ENCODE results near the gene CACNA2D1.

CACNA2D1 gene

DNA sequence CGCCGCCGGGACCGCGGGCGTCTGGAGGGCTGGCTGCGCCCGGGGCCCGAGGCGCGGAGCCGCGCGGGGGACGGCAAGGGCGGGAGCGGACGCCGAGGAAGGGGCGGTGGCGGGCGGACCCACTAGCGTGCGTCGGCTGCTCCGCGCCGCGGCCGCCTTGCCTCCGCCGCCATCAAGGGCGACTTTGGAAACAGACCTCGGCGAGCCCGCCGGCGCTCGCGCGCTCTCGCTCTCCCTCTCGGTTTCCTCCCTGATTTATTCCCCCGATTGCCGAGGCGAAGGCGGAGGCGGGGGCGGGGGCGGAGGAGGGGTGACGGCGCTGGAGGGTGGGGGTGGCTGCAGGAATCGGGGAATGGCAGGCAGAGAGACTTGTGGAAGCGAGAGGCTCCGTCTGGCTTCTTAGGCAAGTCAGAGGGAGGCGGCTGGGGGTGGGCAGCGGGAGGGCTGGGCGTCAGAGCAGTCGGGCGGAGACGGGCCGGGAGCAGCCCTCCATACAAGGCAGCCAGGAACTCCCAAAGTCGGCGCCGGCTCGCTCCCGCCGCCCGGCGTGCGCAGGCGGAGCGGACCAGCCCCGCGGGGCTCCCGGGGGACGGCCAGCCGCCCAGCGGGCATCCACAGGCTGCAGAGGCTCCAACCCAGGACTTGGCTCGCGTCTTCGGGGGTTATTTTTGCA lies at the start of gene CACNA2D1:
Gene CACNA2D1, minus strand, starts transcription at position 231 of the 673 bp plus-strand sequence.
- no peak for DNase-seq

DNA sequence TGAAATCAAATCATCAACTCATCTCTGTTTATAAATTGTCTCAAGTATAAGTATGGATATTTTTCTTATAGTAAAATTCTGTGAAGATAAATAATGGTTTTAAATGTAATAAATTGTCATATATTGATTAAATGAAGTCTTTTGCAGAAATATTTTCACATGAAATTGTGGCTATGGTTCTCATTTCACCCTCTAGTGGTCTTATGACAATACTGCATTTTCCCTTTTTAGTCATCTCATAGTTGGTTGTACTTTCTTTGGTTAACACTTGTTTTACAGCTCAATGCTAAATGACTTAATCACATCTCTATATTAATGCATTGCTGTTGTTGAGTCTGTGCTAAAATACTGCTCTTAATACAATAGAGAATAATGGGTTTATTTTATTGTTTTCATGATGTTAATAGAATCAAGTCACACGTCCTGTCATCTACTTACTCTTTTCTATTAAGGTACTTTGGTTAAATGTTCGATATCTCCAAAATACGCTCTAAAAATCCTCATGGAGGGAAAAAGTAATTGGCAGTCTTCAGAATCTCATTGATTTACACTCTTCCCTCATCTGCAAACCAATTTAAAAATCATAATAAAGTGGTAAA lies 38.0 kb upstream of the CACNA2D1 start:
- DNase-seq = no peak

DNA sequence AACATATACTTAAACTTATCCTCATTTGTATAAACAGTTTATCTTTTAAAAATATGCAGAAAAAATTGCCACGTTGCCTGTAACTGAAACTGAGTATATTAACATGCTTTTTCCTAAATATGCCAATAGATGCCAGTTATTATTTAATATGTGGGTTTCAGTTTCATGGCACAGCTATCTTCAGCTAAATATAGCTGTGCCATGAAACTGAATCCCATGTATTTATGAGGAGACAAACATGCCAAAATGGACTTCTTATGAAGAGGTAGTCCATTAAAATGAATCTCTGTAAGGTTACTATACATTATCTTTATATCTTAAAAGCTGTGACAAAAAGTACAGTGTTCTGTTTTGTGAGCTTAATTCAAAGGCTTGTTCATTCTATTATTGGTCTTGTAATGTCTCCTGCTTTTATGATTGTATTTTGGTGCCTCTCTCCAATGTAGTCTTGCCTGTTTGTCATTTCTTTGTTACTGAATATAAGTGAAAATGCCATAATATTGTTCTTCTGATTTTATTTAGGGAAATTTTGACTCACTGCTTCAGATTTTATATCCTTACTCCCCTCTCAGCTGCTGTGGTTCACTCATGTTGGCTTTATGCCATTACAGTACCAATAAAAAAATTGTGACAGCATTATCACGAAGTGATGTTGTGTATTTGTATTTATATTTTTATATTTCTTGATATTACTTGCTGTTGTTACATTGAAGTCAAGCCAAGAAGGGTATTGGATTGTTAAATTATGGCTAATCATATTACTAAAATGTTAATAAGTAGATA lies 34.3 kb upstream of the CACNA2D1 start:
- no peak for DNase-seq

DNA sequence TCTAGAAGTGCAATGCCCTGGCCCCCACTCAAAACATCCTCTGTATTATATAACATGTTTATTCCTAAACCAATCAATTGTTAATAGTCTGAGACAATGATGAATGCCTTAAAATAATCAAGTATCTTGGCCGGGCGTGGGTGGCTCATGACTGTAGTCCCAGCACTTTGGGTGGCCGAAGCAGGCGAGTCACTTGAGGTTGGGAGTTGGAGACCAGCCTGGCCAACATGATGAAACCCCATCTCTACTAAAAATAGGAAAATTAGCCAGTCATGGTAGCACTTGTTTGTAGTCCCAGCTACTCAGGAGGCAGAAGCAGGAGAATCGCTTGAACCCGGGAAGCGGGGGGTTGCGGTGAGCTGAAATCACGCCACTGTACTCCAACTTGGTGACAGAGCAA lies 29.4 kb upstream of the CACNA2D1 start:
- no peak for DNase-seq

DNA sequence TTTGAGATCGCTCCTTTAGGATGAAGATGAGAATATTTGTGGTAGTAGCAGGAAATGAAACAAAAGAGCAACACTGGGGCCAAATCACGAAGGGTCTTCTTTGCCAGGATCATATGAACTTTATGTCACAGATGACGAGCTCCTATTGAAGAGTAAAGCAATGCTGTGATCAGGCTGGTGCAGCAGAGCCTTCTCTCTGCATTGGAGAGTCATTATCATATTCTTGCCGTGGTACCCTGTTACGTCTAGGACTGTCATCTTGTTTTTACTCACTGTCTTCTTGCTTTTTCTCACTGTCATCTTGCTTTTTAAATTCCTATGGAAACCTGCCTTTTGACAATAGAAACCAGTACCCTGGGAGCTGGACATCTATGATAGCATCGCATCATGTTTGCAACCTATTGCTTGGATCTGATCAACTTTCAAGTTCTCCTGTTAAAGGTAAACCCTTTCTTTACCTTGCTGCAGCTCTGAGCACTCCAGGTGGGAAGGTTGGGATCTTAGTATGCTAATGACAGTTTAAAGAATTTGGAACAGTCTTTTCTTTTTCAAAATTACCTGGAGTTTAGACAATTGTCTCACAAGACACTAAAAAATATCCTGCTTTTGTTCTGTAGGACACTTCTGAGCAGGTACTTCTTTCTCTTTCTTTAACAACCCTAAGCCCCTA lies 27.9 kb upstream of the CACNA2D1 start:
- no peak for DNase-seq

DNA sequence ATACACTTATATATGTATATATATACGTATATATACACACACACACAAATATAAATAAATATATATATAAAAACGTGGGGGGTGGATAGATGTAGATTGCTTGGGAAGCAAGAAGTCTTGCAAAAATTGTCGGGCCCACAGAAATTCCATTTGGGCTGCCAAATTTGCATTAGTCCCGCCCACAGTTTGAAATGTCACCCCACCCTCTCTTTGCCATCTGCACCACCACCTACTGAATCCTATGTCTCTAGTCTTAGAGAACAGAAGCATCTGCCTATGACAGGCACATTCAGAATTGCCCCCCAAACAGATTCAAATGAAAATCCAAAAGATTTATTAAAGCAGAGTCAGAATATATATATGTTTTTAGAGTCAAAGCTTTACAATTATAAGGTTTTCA lies 25.6 kb upstream of the CACNA2D1 start:
- no peak for DNase-seq

DNA sequence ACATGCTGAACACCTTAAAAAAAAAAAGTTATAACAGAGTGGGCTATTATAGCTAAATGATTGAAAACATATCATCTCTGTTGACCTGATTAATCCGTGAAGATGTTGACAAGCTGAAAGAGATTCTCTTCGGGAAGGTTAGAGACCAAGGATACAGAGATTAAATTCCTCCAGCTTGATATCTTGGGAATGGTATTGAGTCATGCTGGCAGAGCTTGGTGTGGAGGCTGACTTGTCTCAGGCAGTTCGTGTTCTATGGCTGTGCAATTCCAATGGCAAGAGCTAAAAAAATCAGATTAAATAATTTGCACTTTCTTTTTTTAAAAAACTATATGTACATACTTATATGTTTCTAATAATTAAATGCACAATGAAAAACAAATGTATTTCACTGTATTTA lies 24.9 kb upstream of the CACNA2D1 start:
- DNase-seq = no peak

DNA sequence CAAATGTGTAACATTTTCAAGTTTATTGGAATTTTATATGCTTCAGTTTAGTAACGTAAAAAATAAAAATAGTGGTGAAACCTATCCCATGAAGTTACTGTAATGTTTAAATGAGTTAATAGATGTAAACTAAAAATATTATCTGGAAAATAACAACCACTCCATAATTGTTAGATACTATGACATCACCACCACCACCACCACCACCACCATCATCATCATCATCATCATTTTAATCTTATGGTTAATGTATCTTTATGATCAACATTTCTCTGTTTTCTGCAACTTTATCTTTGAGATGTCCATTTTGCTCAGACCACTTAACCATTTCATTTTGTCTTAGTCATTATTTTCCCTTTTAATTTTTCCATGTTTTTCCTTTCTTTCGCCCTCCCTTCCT lies 23.4 kb upstream of the CACNA2D1 start:
- no peak for DNase-seq

DNA sequence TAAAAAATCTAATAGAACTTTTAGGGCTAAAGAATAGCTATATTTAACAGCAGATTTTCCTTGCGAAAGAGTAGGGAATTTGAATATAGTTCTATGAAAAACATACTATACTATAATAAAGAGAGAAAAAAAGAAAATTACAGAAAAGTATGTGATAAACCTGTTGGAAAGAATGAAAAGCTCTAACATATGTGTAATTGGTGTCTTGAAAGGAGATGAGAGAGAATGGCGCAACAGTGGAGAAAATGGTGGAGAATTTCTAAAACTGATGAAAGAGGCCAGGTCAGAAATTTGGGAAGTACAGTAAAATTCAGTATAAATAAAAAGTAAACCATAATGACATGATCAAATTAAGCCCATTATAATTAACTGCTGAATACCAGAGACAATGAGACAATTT lies 20.8 kb upstream of the CACNA2D1 start:
- no peak for DNase-seq

DNA sequence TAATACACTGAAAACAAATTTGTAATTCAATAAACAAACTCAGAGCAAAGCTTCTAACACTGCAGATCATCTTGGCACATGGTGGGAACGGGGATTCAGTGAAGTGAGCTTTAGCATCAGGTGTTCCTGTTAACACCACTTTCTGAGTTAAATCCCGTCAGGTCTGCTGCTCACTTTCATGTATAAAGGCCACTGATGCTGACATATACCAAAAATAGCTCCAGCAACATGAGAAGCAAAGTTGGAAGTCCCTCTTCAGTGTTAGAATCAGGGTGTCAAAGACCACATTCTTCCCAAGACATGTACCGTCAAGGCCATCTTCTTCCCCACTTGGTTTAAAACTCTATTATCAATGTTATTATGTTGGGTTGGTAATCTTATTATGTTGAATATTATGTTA lies 11.7 kb upstream of the CACNA2D1 start:
- DNase-seq = no peak

DNA sequence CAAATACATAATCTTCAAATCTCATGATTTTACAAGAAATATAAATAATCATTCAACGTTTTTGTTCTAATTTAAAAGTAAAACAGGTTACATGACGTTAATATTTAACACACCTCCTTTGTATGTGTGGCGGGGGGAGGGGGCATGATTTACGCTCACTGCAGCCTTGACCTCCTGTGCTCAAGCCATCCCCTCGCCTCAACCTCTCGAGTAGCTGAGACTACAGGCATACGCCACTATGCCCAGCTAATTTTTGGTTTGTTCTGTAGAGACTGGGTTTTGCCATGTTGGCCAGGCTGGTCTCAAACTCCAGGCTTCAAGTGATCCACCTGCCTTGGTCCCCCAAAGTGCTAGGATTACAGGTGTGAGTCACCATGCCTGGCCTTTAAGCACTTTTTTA lies 7.2 kb upstream of the CACNA2D1 start:
- DNase-seq = no peak

DNA sequence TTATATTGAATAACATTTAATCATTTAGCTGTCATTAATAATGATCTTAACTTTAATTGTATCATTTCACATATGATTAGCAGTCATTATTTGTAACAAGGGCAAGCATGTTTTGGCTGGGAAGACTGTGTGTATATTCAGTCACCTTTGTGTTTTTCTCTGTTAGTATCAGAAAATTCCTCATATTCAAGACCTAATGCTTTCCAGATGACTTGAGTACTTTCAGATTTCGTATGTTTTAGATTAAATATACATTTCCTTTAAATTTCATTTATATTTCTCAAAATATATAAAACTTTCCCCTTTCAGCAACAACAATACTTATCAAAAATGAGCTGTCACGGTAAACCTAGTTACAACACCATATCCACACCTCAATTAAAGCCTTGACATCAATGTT lies 6.3 kb upstream of the CACNA2D1 start:
- no peak for DNase-seq

DNA sequence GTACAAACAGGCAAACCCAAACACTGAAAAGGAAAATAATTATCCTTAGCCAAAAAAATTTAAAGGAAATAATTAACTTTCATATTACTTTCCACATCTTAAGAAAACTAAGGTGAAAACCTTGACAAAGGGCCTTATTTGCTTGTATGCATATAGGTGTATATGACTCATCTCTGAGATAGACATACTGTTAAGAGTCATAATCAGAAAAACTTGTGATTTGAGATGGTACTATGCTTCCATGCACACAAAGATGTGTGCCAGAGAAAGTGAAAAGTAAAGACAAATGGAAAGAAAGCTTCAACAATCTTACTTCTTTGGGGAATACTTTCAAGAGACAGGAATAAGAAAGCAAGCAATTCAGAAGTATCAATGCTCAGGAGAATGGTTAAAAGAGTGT lies 3.3 kb upstream of the CACNA2D1 start:
- DNase-seq = no peak

DNA sequence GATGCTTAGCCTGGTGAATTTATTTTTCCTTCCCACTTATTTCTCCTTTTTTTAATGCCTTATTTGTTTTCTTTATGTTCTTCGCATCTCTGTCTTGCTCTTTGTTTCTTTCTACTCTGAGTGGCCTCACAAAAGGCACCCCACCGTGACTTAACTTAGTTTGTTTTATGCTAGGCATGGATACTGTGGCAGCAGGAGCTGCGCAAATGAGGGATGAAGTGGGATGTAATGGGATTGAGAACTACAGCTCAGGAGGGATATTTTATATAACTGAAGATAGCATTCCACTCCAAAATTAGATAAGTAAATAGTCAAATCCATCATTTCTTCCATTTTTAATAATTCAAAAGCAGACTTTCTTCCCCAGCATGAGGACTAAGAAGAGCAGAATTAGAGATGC lies 1.7 kb upstream of the CACNA2D1 start:
- no peak for DNase-seq

DNA sequence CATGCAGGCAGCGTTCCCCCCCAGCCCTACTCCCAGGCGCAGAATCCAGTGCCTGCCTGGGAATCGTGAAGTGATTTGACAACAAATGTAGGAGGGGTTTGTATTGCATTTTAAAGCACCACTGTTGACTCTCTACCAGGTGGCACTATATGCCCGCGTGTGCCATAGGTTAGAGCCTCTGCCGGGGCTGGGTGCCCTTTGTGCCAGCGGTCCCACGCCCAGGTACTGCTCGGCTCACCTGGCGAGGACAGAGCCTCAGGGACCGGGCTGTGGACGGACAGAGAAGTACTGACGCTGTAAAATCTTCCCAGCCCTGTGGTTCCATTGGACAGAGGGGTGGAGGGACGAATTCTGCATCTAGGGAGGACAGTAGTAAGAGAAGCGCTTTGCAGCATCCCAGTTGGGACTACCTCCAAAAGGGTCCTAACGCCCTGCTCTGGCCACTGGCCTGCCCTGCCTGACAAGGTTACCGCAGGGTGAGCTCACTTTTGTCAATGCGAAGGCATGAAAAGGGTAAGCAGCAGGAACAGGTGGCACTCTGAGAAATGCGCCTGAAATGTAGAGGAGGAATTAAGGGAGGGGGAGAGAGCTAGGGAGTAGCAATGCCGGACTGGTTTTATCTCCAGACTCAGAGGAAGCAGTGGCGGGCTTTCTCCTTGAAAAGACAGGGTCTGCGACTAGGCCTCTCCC lies 788 bp upstream of the CACNA2D1 start:
- DNase-seq = no peak

DNA sequence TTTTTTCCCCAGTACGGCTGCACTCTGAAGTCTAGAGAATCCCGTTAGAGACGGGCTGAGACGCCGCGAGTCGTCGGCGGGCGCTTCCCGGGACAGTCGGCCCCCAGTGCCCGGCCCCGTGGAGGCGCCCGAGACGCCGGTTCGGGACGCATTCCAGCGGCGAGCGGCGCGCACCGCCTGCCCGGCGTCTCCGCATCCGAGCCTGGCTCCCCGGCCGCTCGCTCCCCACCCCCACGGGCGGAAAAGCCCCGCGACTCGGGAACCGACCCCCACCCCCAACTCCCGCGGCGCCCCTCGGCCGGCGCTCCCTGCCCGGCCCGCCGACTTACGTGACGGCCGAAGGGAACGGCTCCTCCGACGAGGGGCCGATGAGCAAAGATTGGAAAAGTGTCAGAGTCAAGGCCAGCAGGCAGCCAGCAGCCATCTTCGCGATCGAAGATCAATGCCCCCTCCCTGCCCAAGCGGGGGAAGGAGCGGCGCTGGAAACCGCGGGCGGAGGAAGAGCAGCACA lies 486 bp downstream of the CACNA2D1 start:
- DNase-seq = no peak

DNA sequence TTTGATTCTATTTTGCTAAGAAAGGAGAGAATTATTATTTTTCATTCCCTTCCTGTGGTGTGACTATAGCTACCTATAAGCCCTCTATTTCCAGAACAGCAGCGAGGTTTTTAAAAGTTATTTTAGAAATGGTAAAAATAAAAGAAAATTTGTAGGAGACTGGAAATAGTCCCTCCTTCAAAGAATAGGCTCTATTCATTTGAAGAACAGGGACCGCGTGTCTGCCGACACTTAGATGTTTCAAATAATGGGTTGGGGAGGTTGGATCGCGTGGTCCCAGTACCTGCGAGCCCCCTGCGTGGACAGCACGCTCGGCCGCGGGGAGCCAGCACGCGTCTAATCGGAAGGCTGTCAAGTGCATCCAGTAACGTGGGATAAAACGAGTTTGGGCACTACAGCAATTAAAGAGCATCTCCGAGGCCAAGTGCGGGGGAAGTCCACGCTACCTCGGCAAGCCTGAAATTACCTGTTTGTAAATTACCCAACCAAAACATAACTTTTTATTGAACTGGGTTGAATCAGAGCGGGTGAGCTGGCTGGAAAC lies 1.0 kb downstream of the CACNA2D1 start:
- DNase-seq = no peak

DNA sequence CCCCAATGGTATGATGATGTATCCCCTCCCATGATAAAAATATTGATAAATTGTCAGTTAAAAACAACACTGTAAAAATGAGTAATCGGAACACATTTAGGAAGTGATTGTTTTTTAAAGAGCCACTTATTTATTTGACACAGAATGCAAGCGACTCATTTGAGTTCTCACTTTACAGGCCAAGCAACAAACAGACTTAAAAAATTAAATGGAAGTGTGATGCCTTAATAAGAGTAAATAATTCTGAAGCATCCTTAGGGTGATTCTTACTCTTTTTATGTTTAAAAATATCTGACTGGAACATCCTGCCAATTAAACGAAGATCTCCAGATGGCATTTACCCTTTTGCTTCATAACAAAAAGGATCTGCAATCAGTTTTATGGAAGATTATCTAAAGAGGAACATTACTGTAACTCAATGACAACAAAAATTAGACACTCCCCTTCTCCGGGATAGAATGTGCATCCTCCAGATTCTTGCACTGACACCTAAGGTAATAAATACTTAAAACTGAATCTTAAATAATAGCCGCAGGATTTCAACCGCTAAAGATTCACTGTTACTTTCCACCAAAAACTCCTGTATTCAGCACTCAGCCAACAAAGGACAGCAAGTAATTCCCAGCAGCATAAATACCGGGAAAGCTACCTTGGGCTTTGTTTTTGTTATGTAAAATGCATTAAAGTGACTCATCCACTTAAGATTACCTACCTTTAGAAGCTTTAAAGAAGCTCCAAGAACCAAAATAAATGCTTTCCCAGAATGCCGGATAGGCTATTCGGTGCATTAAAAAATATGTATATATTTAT lies 1.7 kb downstream of the CACNA2D1 start:
- DNase-seq = no peak

DNA sequence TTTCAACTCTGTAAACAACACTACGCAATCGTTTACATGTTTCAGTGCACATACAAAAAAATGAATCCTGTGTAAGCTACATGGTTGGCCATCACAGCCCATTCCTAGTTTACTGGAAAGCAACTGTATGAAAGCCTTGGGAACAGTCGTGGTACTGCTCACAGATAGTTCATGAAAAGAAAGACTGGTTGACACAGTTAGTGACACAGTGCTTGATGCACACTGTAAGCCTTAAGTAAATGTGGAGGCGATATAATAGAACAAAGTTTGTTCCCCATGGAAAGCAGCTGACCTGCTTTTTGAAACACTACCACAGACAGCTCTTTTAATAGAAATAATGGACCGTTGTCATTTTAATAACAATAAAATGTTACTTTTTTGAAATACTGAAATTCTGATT lies 5.1 kb downstream of the CACNA2D1 start:
- DNase-seq = no peak

DNA sequence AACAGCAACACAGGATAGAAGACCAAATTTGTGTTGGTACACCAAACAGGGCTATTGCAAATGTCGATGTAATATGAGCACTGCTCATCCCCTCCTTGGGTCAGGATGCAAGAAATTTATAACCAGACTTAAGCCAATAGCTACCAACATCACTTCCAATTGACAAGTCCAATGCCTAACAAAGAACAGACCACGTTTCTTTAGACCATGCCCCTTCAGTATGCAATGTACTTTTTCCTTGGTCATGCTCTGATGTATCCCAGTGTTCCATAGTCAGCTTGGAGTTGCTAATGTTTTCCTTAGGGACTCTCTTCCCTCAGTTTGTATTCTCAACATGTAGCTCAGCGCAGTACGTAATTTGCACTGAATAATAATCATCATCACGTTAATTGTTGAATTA lies 7.8 kb downstream of the CACNA2D1 start:
- DNase-seq = no peak

DNA sequence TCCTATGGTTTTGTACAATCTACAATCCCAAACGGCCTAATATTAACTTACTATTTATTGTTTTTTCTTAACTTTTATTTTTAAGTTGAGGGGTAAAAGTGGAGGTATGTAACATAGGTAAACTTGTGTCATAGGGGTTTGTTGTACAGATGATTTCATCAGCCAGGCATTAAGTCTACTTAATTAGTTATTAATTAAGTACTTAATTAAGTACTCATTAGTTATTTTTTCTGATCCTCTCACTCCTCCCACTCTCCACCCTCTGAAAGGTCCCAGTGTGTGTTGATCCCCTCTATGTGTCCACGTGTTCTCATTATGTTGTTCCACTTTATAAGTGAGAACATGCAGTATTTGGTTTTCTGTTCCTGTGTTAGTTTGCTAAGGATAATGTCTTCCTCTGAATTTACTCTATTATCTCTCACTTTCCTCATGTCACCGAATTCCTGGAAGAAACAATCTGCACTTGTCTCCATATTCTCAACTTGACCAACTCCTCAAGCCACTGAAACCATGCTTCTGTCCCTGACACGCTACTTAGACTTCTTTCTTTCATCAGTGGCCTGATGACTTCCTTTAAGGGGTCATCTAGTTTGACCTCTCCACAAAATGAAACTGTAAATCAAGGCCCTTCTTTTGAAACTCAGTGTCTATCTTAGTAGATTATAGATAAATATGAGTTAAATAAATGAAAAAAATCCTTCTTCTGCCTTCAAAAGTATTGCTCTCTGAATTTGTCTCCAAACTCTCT lies 9.1 kb downstream of the CACNA2D1 start:
- no peak for DNase-seq

Data from MV-4-11 (cell line).